GM12892 (cell line): ENCODE measurements around the gene TMEM218.

Experiments
- DNase-seq: peaks from one replicate; pipeline ENCODE4 v3.0.0; 2011; ENCODE audit not compliant: insufficient read length
- FAIRE-seq: peaks from 2 replicates; lab custom pipeline; 2011; peaks lifted over from hg19 to GRCh38; lab: Jason Lieb, UNC
- POLR2A ChIP-seq: IDR thresholded peaks from 2 replicates; pipeline ENCODE4 v1.6.1; 2011; ENCODE audit warnings: low read depth, low read length, control low read depth
- POLR2AphosphoS5 ChIP-seq: IDR thresholded peaks from 2 replicates; pipeline ENCODE4 v1.6.1; 2011; ENCODE audit warnings: low read depth, low read length, control low read depth
- TAF1 ChIP-seq: IDR thresholded peaks from 2 replicates; pipeline ENCODE4 v1.6.1; 2011; ENCODE audit warnings: low read depth, mild to moderate bottlenecking, control low read depth, low read length, borderline replicate concordance

Gene TMEM218

DNA sequence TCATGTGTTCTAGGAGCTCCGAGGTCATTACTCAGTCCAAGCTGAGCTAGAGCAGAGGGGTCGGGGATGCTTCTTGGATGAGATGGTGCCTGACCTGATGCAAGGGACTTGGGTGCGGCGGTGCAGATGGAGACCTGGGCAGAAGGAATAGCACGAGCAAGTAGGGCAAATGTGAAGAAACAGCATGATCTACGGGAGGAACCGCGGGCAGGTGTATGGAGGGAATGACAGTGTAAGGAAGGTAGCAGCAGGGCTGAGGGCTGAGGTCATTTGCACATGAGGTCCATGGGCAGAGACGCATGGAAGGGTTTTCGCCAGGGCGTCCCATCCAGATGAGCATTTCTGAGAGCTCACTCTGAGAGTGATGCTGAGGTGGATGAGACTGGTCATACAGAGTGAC is 33.4 kb downstream of the TMEM218 start:
- TF ChIP-seq POLR2AphosphoS5 (no peak), POLR2A (no peak), TAF1 (no peak)
- no peak for DNase-seq
- no peak for FAIRE-seq

DNA sequence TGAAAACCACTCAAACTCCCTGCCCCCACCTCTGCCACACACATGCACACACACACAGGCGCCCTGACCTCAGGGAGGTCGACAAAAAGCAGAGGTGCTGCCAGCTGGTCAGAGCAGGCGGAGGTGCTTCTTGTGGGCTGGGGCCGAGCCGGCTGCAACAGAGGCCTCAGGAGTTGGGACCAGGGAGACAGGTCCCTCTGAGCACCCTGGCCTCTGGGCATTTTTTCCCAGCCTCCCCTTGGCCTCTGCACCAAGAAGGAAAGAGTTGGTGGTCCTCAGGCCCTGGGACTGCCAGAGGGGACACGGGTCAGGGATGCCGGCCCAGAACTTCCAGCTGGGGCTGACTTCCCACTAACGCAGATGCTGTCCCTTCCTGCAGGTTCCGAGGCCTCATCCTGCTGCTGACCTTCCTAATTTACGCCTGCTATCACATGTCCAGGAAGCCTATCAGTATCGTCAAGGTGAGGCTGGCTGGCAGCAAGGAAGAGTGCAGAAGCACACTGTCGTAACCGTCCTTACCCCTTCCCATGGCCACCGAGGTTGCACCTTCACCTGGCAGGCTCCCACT is 35.0 kb downstream of the TMEM218 start:
- FAIRE-seq (no peak), DNase-seq (no peak)

DNA sequence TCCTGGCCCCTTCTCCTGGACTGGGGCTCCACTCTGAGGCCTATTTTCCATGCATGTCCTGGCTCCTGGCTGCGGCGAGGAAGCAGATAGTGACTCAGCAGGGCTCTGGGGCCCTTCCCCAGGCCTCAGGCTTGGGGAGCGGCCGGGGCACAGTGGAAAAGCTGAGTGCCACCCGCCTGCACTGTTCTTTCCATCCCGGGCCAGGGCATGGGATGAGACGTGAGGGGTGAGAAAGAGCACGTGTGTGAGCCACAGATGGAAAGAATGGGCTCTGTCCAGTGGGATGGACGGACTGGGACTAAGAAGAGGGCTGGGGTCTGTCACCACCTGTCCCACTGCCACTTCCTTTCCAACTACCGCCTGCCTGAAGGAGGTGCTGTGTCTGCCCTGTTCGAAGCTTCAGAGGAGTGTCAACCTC is 35.5 kb downstream of the TMEM218 start:
- FAIRE-seq = no peak

More for the DNA sequence above, 35.0 kb downstream of the TMEM218 start:
- TF ChIP-seq TAF1 = no peak
- TF ChIP-seq POLR2AphosphoS5 = no peak
- TF ChIP-seq POLR2A = no peak

DNA sequence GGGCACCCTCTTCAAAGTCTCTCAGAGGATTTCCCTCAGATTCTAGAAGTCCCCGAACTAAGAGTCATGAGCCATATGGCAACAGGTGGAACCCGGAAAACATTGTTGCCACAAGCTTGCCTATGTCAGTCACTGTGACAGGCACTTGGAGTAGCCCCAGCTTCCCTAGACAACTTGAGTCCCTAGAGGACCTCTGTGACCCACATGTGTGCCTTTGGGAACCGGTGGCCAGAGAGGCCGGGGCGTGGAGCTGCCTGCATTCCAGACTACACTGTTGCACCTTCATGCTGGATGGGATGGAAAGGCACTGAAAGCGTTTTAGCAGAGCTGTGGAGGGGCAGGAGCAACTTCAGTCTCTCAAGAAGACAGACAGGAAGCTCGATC is 36.2 kb downstream of the TMEM218 start:
- TF ChIP-seq POLR2A (no peak), POLR2AphosphoS5 (no peak), TAF1 (no peak)
- FAIRE-seq = no peak
- no peak for DNase-seq

More for the DNA sequence above, 35.5 kb downstream of the TMEM218 start:
- no peak for TF ChIP-seq POLR2A
- TF ChIP-seq POLR2AphosphoS5 = no peak
- no peak for TF ChIP-seq TAF1
- DNase-seq = no peak

DNA sequence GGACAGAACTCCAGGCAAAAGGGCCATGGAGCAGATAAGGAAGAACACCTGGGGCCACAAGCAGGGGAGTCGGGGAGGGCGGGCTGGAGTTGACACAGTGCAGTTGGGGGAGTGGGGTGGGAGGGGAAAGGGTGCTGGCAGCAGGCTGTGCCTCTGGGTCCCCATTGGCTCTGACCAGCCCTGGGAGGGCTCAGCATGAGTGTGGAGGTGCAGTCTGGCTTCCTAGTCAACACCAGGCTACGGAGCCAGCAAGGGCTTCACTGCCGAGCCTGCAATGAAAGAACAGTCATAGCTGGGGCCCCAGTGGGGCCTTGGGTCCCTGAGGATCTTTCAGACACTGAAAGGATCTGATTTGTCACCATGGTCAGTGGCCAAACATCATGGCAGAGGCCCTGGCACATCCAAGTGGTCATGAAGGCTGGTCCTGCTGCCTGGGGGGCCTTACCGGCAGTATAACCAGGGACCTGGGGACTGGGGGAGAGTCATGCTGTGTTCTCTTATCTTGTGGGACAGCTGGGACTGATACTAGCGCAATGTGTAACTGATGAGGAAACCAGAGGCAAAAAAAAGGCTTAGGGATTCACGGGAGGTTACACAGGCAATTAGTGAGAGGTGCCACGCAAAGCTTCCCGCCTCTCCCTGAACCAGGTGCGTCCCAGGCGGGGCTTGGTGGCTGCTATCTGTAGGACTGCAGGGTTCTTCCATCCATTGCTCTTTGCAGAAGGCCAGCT is 36.8 kb downstream of the TMEM218 start:
- no peak for FAIRE-seq
- TF ChIP-seq POLR2AphosphoS5 = no peak
- no peak for TF ChIP-seq POLR2A
- TF ChIP-seq TAF1 = no peak

DNA sequence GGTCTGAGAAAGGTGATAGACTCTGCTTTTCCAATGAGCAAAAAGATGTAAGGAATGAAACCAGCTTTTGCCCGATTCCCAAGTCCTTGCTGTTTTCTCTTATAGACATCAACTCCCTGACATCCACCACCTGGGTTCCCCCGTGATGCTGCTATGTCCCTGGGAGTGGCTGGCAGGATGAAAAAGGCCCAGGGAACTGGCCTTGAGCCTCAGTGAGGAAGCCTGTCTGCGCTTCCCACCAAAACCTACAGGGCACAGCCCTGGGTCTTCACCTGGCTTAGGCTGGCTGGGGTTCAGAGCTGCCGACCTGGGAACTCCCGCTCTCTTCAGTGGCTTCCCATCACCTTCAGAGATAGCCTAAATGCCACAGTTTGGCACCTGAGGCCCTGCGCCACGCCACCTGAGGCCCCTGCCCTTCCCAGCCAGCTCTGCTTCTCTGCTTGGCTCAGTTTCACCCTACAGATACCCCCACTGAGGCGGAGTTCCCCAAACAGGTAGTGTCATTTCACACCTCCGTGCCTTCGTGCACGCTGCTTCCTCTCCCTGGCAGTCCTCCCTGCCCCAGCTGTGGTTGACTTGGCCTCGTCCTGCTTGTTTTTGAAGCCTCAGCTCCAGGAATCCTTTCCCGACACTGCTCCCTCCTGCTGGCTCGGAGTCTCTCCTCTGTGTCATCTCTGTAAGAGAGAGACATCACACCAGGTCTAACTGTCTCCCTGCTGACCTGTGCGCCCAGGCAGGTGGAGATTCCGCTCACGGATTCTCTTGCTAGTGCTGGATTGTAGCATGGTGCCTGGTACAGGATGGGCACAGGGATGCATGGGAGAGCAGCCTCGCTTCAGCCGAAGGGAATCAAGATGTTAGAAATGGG is 37.6 kb downstream of the TMEM218 start:
- no peak for DNase-seq
- TF ChIP-seq TAF1 = no peak
- no peak for TF ChIP-seq POLR2AphosphoS5
- no peak for TF ChIP-seq POLR2A
- peak; percentile 30 for FAIRE-seq

More for the DNA sequence above, 36.8 kb downstream of the TMEM218 start:
- DNase-seq = no peak

DNA sequence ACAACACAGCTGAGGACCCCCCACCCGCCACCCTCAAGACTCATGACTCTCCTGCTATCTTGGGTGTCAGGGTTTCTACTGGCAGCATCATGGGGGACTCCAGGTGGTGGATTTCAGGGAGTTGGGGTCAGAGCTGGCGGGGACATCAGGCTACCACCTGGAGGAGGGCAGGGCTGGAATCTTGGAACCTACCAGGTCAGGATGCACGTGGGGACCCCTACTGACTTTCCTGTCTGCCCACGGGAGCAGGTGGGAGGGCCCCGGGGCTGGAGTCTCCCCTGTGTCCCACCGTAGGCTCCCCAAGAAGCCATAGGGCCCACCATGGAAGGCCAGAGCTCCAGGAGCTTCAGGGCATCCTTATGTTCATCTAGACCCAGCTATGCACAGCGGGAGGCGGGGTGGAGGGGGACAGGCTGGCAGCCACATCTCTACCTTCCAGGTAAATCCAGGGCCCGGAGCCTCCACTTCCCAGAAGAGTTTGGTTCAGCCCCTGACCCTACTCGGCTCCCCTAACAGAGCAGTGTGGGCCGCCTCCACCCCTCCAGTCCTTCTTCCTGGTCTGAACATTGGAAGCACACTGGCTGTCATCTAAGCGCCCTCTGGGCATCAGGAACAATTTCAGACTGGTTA is 38.4 kb downstream of the TMEM218 start:
- no peak for DNase-seq
- no peak for TF ChIP-seq POLR2AphosphoS5
- TF ChIP-seq TAF1 = no peak
- no peak for TF ChIP-seq POLR2A
- FAIRE-seq = peak; percentile 77

DNA sequence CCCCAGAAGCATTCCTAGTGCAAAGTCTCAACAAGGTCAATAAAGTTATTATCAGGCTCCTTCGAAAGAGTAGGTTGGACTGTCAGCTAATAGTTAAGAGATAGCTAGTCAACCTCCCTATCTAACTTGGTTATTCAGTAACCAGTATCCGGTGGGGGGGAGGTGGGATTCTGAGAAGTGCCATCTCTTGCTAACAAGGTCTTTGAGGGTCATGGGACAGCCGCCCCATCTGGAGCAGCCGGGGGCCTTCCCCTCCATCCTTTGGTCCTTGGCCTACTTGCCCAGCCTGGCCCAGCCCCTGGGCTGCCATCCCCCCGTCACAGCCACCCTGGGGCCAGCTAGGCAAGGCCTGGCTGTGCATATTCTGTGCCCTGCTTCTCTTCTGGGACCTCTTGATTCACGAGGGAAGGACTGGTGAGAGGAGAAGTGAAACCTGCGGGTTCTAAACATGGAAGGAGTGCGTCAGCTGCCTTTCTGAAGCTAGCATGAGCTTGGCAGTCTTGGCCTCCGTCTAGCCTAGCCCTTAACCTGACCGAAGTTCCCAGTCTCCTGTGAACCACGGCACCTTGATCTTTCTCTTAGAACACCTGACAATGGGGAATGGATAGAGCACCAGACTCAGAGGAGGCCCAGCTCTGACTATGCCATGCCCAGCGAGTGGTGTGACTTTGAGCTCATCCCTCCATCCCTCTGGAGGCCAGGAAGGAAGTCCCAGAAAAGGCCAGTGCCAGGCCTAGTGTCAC is 39.0 kb downstream of the TMEM218 start:
- DNase-seq (peak; percentile 79), FAIRE-seq (peak; percentile 99)
- TF ChIP-seq POLR2AphosphoS5 (peak; percentile 35; the same call in 1 of the 2 replicates), POLR2A (peak; percentile 48; the same call in 1 of the 2 replicates), TAF1 (no peak)

DNA sequence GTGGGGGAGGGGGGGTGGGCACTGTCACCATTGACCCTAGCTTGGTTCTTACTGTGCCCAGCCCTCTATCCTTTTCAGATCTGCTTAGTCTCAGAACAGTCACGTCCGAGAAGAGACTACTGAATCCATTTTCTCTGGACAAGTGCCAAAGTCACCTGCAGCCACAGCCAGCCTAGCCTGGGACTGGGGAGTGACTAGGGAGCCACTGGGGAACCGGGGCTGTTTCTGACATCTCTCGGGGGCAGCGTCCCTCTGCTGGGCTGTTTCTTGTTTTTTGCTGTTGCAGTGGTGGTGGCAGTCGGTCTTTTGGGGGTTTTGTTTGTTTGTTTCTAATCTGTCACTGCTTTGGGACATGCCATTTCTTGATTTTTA is 39.6 kb downstream of the TMEM218 start:
- FAIRE-seq (peak; percentile 79), DNase-seq (no peak)
- TF ChIP-seq POLR2A (no peak), TAF1 (no peak), POLR2AphosphoS5 (no peak)

DNA sequence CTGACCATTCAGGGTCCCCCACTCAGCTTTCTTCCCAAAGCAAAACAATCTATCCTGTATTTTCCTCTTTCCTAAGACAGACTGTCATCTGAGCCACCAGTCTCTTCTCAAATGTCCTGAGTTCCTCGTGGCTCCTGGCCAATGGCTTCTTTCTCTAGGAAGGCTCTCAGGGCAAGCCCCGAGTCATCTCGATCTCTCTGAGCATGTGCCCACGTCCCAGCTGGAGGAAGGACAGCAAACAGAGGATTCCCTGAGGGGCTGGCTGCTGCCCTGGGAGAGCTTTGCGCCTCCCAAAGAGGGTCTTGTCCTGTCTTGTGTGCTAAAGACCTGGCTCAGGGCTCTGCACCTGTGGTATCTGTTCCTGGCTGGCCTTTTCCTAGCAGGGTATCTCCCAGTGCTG is 40.0 kb downstream of the TMEM218 start:
- TF ChIP-seq POLR2A (no peak), POLR2AphosphoS5 (no peak), TAF1 (no peak)
- FAIRE-seq (no peak), DNase-seq (no peak)
